IMR-90 (cell line): ENCODE data around the gene OMD.

ENCODE experiments used
- CTCF ChIP-seq: conservative IDR thresholded peaks from 2 replicates; pipeline ENCODE4 v1.5.1; 2012; ENCODE audit warnings: mild to moderate bottlenecking, low read depth, low read length, improper control_type of control experiment
- MAZ ChIP-seq: IDR thresholded peaks from 2 replicates; pipeline ENCODE4 v1.6.1; 2012; ENCODE audit warnings: low read depth, mild to moderate bottlenecking, low read length, improper control_type of control experiment, moderate library complexity, borderline replicate concordance

DNA sequence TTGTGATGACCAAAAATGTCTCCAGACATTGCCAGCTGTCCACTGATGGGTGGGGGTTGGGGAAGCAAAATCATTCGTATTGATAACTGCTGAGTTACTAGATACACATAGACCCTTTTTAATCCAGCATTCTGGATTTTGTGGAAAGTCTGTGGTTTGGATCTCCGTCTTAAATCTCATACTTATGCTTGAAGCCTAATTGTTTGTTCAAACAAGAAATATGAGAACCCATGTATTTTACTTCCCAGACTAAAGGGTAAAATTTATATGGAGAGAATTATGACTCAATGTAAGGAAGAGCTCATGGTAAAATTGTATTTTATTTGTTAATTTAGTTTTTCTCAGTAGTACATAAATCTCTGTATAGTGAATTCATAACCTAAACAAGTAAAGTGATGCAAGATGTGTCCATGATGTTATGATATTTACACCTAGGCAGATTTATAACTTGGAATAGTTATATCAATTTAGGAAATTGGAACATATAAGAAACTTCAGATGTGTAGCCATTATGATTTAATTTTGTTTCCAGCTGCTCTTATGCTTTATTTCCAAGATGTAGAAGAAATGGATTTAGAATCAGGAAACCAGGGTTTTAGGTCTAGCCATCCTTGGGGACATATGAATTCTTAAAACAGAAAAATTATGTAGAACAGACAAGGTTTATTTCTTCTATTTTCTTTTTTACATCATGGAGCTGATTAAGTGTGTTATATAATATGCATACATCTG, 15.4 kb downstream of the OMD start:
- no peak for TF ChIP-seq CTCF
- no peak for TF ChIP-seq MAZ
